ENCODE data around the gene GPHN.
"Not testable (repeated sequence)": the region's sequence is repeated elsewhere in the genome, so short reads cannot be mapped to it uniquely, and the experiment has no call there.

Gene GPHN

DNA sequence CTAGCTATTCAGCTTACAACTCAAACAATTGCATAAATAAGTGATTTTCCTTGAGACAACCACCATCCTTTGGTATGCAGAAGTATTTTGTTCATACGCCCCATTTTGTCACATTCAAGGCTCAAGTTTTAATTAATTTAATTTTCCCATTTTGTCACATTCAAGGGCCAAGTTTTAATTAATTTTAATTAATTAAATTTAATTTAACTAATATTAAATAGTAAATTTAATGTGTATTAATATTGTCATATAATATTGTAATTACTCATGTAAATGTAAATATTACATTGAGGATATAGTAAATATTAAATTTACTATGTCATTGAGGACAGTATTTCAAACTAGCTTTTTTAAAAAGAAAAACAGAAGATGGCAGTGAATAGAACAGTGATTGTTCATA is 464.5 kb downstream of the GPHN start:
- DNase-seq, result no peak

DNA sequence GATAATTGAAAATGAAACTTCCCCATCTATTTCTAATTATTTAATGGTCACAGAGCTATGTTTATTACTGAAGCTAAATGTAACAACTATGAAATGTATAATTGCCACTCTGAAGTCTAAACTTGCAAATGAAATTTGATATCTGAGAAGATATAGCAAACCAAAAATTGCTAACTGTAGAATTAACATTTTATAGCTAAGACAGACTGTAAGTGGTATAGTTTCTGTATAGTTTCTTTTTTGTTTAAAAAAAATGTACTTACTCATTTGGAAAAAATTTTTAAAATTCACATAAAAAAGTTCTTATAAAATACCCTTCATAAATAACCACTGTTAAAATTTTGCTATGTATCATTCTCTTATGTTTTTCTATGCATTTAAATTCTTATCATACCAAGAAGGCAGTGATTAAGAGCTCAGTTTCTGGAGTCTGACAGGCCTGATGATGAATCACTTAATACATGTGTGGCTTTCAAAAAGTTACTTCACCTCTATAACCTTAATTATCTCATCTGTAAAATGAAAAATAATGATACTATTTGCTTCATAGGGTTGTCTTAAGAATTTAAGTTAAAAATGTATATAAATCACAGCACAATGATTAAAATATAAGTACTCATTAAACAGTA is 466.6 kb downstream of the GPHN start:
- DNase-seq, result no peak

DNA sequence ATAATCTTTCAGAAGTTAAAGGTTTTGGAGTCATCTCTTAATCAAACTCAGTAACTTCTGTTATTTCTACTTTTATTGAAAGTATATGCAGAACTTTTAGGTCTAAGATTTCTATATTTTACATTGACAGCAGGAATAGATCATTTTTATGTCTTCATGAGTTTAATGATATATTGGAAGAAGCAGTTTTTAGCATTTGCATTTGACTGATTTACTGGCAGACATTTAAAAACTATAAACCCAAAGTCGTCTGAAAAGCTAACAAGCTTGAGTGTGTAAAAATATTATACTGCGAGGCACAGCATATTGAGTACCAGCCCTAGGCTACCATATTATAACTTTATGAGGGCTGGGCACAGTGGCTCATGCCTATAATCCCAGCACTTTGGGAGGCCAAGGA is 467.3 kb downstream of the GPHN start:
- DNase-seq, result no peak

DNA sequence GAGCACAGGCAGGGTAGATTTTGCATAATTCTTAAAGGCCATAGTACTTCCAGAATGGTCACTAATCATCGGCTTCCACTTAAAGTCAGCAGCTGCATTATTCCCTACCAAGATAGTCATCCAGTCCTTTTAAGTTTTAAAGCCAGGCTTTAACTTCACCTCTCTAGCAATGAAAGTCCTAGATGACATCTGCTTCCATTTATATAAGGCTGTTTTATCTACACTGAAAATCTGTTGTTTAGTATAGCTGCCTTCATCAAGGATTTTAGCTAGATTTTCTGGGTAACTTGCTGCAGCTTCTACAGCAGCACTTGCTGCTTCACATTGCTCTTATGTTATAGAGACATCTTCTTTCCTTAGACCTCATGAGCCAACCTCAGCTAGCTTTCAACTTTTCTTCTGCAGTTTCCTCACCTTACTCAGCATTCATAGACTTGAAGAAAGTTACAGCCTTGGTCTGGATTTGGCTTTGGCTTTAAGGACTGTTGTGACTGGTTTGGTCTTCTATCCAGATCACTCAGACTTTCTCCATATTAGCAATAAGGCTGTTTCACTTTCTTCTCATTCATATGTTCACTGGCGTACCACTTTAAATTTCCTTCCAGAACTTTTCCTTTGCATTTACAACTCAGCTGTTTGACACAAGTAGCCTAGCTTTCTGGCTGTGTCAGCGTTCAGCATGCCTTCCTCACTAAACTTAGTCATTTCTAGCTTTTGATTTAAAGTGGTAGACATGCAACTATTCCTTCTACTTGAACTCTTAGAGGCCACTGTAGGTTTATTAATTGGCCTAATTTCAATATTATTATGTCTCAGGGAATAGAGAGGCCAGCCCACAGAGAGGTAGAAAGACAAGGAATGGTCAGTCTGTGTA is 471.4 kb downstream of the GPHN start:
- no peak for DNase-seq

DNA sequence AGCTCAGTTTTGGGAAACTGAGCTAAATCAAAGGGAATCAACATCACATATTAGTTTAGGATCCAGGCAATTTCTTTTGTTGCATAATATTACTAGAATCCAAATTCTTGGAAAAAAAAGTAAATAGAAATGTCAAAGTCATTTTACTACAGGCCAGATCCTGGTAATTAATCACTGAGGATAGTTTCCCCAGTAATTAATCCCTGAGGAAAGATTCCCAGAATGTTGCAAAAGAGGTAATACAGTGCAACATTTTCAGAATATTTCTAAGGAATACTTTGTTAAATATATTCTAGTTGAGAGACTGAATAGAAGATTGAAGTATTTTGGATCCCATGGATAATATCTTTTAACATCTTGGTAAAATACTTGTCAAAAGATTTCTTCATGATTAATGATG is 474.3 kb downstream of the GPHN start:
- DNase-seq, result no peak

DNA sequence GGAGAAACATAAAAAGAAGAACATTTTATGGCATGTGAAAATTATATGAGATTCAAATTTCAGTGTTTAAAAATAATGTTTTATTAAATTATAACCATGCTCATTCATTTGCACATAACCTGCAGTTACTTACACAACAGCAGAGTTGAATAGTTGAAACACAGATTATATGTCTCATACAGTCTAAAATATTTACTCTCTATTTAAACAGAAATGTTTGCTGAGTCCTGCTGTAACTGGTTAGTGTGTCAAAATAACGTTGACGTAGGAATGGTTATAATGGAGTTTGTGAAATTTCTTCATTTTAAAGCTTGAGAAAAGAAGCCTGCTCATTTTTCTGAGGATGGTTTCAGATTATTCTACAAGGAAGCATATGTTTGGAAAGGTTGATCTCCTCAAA is 484.8 kb downstream of the GPHN start:
- no peak for DNase-seq

DNA sequence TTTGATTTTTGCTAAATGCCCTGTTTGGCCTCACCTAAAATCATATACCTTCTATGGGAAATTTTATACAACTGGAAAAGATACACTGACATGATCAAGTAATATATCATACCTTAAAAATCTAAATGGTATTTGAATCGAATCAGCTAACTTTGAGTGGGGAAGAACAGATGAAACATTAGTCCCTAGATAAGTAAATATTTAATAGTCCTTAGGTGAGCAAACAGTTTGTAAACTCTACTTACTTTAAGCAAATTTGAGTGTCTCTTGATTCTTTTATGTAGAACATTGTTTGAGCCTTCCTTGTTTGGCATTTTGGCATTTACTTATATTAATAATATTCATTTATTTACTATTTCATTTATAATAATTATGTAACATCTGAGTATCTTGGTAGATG is 485.6 kb downstream of the GPHN start:
- DNase-seq, result no peak

DNA sequence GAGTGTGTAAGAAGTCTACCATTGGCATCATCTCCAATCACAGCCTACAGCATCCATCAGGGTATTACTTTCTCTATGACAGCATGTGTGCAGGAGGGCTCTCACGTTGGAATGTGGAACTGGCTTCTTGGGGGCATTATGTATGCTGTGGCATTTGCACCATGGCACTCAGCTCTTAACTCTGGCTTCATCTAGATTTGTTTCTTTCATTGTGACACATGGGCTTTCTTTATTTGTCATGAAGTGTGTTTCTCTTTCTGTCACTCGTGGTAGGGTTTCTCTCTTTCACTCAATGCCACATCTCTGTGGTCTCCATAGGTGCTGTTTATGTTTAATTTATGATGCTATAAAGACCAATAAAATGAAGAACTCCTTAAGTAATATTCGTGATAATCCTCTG is 490.1 kb downstream of the GPHN start:
- no peak for DNase-seq

DNA sequence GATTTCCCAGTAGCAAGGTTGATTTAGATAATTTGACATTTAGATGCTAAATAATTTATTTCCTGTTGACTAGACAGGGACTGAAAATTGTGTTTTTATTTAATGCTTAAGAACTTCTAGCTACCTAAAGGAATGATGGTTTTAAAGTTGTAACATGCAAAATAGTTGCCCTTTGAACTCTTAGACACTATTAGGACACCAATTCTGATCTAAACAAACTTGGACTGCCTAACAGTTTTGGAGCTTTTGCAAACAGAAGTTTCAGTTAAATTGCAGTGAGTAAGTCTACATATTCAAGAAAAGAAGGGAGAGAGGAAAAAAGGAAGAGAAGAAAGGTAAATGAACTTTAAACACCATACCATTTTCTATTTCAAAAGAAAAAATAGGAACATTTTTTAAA is 492.0 kb downstream of the GPHN start:
- no peak for DNase-seq

DNA sequence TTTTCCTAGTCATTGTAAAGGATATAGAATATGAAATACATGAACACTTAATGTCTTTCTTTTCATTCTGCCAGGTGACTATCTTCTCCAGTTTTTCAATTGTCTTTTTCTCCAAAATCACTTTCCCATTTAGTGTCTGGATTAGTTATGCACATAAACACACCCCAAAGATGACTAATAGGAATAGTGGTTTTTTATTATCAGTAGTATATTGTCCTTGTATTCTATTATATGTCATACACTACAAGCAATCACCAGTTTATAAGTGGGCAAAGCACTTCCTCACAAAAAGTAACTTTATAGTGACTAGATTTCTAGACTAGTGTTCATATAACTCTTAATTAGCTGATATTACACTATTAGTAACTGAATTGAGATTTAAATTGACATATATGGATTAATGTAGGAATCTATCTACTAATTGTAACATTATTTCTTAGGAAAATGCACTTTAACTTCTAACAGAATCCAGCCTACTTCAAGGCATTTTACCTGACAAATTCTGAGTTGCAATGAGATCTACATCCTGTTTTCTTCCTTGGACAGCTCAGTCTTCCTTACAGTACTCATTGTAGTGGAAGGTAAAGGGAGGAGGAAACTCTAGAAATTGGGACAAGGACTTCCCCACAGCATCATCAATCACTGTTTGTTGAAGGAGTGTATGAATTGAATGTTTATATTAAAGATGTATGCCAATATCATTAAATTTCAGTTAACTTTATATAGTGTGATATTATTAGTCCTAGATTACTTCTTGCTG is 495.2 kb downstream of the GPHN start:
- no peak for DNase-seq

DNA sequence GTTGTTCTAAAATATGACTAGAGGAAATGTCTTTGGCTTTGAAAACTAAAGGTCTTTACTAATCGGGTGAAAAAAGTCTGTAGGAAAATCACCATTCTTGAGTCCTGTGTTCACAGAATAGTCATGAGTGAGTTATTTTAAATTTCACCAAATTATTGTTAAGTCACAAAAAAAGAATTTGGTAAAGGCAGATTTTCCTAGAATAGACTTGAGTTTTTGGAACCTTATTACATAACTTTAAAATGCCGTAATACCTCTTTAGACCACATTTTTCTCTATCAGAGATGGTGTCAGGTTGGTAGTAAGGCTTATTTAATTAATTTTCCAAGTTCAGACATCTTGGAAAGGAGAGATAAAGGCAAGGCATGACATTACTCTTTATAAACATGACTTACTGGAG is 496.6 kb downstream of the GPHN start:
- no peak for DNase-seq

DNA sequence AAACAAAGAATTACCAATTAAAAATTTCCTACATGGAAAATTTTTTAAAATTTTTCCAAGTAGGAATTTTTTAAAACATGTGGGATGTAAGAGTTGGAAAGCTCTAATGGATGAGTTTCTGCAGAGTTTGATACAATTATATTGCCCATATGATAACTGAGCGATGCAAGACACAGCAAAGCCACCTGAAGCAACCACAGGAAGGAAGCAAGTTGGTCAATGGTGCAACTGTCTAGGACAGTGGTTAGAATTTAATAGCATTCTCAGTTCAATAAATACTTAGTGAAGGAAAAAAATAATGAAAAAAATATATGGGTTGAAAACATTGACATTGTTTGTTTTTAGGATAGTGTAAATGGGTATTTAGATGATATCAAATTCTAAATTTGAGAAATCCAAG is 502.7 kb downstream of the GPHN start:
- no peak for DNase-seq

DNA sequence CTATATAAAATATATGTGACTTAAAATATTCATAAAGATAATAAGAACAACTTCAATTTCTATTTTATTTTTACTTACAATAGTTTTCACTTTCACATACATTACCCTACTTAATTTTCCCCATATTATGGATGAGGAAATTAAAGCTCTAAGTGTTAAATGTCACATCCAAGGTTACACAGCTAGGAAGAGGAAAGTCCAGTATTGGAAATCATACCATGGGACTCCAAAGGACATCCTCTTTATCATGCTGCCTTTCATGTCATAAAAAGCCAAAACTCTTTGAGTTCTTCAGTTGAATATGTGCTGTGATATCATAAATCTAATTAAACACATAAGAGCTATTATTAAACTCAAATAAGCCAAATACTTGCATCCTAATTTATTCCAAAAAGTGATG is 508.9 kb downstream of the GPHN start:
- no peak for DNase-seq

DNA sequence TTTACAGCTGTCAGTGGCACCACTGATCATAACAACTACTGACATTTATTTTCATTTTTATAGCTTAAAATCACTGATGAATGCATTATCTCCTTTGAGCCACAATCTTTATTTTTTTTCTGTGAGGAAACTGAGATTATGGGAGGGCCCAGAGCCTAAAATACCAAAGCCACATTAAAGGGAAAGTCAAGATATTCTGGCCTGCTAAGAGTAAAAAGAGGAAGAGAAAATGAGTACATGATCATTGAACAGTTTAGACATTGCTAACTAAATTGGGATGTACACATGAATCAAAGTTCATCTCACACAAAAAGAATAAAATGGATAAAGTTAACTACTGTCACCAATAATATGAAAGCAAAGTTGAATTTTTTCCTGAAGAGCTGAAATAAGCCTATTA is 510.8 kb downstream of the GPHN start:
- no peak for DNase-seq

DNA sequence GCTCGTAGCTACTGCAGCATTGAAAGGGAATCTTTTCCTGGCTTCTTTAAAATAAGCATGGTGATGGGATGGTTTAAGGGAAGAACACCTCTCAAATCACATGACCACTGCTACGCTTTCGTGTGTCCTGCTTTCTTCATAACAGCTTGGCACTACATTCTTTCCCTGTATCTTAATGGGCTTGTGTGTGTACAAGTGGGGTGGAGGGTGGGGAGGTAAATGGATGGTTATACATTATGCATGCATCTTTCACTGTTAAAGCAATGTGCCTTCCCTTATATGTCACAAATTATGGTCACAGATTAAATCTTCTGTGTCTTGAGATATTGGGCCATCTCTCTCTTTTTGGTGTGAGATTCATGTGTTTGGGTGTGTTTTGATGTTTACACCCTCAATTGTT is 511.8 kb downstream of the GPHN start:
- DNase-seq, result no peak

DNA sequence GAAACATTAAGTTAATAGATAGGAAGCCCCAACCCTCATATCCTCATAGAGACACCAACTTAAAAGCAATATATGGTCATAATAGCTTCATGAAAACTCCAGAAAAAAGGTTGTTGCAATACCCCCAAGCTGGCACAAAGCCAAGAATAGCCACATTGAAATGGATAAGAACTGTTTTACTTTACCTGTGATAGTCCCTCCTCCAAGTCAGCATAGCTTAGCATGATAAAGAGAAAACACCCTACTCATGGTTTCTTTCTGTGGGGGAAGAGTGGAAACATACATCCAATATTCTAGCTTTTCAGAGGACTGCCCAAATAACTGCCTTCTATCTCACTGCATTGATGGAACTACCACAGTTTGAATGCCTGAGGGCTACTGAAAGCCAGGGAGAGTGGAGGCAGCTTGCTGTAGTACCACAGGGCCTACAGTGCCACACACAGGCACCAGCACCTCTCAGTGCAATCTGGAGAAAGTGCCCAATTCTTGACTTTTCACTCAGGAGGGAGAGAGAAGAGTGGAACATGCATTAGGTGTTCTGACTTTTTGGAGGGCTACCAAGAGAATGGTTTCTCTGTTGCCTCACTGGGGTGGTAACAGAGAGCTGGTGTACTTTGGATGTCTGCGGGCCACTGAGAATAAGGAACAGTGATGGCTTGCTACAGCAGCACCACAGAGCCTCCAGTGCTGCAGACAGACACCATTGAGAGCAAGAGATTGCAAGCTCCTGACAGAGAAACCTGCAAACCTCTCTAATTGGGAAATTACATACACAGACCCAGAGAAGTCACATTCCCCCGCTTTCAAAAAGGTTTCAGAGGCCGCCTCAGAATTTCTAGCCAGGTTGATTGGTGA is 524.2 kb downstream of the GPHN start:
- DNase-seq, result no peak

DNA sequence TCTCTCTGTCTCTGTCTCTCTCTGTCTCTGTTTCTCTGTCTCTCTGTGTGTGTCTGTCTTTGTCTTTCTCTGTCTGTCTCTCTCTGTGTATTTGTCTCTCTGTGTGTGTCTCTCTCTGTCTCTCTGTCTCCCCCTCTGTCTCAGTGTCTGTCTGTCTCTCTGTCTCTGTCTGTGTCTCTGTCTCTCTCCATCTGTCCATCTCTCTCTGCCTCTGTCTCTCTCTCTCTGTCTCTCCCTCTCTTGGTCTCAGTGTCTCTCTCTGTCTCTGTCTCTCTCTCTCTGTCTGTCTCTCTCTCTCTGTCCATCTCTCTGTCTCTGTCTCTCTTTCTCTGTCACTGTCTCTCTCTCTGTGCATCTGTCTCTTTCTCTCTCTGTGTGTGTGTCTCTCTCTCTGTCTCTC is 537.5 kb downstream of the GPHN start:
- no peak for DNase-seq

DNA sequence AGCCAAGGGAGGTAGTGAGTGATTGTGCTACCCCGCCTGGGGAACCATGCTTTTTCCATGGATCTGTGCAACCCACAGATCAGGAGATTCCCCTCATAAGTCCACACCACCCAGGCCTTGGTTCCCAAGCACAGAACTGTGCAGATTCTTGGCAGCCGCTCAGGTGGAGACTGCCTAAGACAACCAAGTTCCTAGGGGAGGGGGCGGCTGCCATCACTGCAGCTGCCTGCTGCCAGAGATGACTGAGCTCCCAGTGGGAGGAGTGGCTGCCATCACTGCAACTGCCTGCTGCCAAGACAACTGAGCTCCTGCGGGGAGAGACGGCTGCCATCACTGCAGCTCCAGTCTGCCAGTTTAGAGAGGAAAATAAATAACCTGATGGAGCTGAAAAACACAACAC is 542.9 kb downstream of the GPHN start:
- no peak for DNase-seq

DNA sequence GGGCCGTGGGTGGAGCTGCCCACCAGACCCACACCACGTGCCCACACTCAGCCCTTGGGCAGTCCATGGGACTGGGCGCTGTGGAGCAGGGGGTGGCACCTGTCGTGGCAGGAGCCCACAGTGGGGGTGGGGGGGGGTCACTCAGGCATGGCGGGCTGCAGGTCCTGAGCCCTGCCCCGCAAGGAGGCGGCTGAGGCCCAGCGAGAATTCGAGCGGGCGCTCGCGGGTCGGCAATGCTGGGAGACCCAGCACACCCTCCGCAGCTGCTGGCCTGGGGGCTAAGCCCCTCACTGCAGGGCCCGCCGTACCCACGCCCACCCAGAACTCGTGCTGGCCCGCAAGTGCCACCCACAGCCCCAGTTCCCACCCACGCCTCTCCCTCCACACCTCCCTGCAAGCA is 548.7 kb downstream of the GPHN start:
- DNase-seq, result no peak

DNA sequence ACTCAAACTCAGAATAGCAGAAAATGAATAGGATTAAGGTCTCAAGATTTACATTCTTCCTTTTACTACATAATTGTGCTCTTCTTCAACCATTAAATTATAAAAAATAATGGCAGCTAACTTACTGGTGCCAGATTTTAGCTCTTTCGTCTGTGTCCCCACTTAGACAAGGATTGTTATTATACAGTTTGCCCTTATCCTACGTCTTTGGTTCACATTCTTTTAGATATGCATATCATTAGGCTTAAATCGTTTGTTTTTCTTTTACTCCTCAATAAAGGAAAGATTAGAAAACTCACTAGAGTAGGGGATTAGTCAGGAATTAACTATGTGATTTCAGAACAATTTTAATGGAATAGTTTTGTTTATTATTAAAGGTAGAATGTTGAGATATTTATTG is 551.6 kb downstream of the GPHN start:
- no peak for DNase-seq

DNA sequence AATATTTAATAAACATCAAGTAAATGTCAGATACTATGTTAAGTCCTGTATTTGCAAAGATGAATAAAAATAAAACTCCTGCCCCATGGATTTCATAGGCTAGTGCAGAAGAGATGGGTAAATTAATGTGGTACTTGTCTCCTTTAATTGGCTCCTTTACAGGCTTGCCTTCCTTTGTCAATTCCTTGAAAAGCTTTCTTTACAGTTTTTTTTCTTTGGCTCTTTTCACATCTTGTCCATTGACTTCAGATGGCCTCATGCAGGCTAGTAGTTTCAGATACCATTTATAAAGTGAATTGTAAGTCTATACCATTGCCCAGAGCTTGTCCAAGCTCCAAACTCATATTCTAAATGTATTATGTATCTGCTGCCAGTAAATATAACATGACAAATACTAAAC is 552.6 kb downstream of the GPHN start:
- no peak for DNase-seq

DNA sequence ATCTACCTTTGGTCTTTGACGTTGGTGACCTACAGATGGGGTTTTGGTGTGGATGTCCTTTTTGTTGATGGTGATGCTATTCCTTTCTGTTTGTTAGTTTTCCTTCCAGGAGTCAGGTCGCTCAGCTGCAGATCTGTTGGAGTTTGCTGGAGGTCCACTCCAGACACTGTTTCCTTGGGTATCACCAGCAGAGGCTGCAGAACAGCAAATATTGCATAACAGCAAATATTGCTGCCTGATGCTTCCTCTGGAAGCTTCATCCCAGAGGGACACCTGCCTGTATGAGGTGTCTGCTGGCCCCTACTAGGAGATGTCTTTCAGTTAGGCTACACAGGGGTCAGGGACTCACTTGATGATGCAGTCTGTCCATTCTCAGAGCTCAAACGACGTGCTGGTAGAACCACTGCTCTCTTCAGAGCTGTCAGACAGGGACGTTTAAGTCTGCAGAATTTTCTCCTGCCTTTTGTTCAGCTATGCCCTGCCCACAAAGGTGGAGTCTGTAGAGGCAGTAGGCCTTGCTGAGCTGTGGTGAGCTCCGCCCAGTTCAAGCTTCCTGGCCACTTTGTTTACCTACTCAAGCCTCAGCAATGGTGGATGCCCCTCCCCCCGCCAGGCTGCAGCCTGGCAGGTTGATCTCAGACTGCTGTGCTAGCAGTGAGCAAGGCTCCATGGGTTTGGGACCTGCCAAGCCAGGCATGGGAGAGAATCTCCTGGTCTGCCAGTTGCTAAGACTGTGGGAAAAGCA is 559.3 kb downstream of the GPHN start:
- not testable (repeated sequence) for DNase-seq

Data from activated gamma-delta T cell treated with Interleukin-2 at 50 U/mL for 16 hours (primary cell).